OCI-M2 (cell line): ENCODE results near the gene AGBL1.

Experiments
- DNase-seq: peaks from one replicate; lab custom pipeline; 2025; ENCODE audit not compliant: unreplicated experiment; lab: John Stamatoyannopoulos, UW

AGBL1 gene

DNA sequence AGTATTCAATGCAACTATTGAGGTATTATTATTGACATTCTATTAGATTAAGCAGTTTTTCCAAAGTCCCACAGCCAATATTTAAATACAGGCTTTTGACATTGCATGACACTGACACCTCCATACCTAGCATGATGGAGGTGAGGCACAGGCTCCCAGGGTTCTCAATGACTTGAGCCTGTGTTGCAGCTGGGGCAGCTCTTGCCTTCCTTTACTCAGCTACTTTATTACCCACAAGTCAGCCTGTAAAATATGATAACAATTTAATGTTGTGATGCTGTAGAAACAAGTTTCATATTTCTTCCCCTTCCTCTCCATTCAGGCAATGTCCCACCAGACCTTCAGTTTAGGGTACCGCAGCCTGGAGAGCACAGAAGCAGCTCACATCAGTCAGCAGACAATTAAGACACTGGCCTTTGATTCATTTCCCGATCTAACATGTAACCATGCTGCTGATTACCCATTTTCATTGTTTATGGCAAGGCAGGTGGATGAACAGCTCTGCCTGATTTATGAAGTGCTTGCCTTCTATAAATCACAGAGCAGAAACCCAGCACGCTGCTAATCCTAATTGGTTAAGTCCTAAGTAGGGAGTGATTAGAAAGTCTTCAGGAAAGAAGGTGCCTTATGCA, 826.1 kb downstream of the AGBL1 start:
- no peak for DNase-seq

DNA sequence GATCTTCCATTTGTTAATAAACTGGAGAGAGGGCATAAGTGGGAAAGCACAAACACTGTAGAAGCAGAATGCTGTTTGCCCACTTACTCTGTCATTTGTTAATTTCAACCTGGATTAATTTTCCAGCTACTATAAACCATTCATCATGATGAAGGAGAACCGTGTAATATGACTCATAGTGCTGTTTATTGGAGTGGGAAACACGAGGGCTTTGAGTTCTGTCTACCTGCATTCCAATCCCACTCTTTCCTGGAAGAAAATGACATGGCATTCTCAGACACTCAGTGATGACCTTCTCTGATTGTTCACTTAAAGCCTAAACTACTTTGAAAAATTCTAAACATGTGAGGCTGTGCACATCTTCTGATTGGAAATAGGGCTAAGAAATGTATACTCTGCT, 826.7 kb downstream of the AGBL1 start:
- no peak for DNase-seq

DNA sequence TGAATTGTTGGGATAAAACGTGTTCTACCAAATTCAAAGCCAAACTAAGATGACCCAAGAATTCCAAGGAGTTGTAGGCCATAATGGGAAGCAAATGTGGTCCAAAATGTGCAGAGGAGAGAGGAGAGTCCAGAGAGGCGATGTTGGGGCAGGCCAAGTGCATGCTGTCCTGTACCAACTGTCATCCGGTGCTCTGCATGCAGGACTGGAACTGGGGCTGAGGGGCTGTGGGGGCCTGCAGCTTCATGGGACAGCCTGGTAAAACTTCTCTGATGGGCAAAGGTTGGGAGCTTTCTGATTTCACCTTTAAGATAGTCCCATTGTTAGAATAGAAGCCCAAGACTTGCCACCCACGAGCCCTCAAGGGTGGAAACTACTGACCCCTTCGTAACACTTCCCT, 831.4 kb downstream of the AGBL1 start:
- DNase-seq = no peak

DNA sequence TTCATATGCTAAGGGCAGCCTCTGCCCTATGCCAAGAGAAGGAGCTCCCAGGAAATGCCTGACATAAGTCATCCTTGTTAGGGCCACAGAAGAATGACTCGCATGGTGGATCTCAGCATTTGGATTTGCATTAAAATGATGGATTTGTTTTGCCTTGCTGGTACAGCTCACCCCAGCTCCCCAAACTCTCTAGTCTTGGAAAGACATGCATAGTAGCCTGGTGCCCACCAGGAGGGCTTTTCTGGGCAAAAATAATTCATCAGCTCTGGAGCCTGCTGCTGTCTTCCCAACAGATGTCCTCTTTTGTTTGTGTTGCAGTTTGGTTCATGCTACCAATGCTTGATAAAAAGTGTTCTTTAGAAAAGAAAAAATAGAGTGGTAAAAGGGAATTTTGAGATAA, 833.0 kb downstream of the AGBL1 start:
- DNase-seq = no peak

DNA sequence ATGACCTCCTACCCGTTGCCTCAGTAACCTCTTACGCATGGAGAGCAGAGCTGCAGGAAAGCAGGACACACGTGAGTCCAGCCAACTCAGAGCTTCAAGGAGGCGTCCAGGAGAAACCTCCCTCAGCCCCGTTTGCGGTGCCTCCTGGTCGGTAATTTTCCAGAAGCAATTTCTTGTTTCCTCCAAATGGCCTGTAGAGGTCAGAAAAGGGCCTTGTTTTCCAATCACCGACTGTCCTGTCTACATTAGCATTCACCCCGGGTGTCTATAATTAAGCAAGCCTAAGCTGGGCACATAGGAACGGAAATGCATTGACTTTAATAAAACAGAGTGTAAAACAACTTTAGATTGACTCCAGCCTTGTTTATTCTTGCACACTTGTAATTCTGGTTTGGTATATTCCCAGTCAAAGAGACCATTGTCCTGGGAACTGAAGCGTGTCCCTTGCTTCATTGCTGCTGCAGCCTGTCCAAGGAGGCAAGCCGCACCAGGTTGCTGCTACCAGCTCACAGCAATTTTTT, 836.2 kb downstream of the AGBL1 start:
- no peak for DNase-seq

DNA sequence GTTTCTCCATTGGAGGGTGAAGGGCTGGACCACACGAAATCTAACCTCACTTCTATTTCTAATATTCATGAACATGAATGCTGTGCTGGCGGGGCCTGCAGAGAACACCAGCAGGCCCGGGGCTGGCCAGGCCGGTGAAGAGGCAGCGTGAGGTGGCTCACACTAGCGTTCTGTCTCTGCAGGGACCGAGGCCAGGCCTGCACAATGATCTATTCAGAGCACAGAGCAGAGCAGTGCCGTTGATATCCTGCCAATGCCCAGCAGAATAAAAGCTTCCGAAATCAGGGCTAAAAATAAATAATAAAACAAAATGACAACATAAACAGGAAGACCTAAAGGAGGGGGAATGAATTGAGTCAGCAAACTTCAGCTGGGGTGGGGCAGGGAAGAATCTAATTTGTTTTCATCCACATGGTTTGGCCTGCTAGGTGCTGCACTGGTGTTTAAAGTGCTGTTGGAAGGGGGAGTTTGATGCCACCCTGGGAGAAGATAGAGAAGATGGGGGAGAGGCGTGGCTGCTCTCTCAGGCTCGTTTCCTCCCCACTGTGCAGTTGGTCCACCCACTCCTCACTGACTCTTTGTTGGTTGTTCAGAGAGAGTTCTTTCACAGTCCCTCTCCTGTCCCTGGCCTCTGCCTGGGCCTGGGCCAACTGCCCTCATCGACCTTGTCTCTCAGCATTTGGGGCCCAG, 837.1 kb downstream of the AGBL1 start:
- no peak for DNase-seq

DNA sequence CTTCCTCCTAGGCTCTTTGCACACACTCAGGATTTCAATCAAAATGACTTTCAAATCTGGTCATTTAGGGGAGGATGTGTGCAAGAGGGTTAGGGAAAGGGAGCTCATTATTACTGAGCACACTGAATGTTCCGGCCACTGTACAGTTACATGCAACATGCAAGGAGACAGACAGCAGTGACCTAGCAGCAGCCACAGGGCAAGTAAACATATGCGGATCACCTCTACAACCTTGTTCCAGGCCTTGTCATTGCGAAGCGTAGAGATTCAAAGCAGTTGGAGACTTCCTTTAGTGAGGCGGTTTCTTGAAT, 837.6 kb downstream of the AGBL1 start:
- no peak for DNase-seq

DNA sequence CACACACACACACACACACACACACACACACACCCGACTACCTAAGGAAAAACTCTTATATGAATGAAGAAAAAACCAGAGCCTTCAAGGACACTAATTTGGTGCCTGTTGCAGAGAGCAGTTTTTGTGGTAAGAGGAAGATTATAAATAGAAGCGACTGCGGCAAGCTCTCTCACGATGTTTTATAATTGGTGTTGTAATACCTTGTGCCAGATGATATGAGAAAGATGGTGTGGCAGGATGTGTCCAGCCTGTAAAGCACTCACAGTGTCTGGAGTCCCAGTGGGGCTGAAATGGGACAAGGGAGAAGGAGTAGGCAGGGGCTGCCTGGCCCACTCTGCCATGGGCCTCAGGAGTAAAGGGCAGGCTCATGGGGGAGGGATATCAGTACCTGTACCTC, 839.9 kb downstream of the AGBL1 start:
- no peak for DNase-seq

DNA sequence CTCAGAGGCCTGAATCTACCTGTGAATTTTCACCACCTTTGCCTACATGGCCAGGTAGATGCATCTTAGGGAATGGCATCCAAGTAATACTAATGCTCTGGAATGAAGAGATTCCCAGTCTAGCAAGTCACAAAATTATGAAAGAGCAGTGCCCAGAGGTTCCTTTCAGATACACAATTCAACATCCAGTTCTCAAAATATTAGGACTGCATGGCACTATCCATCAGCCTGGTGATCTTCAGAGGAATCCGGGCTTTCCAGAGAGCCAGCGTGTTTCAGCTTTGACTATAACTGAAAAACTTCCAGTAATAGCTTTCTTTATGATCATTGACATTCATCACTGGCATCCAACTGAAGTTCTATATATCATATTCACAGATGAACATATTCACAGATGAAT, 849.8 kb downstream of the AGBL1 start:
- DNase-seq = no peak

DNA sequence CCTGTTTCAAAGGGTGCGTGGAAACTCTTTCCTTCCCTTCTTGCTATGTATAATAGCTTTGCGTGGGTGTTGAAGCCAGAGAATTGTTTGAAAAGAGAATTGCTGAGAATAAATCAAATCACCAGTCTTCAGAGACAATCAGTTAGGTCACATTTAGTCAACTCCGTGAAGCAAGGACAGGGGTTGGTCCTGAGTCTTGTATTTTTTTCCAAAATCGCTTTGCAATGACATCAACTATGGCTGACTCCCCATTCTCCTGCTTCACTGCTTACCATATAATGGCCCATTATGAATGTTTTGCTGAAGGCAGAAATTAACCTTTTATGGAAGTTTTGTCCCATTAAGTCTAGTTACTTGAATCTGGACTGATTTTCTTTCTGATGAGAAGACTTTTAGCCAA, 852.8 kb downstream of the AGBL1 start:
- DNase-seq = no peak

DNA sequence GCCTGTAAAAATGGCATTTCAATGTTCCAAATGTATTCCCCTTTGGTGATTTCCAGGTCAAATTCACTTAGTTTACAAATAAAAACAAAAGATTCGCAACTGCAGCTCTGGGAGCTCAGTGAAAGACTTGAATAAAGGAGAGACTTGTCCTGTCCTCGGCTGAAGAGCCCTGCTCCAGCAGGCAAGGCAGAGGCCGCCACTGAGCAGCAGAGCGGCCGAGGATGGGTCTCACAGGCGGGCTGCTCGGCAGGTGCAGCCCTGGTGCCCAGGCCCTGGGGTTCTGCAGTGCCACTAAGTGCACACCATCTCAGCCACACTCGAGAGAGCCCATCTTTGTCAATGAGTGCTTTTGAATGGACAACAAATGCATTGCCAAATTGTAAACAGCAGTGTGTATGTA, 856.2 kb downstream of the AGBL1 start:
- no peak for DNase-seq

DNA sequence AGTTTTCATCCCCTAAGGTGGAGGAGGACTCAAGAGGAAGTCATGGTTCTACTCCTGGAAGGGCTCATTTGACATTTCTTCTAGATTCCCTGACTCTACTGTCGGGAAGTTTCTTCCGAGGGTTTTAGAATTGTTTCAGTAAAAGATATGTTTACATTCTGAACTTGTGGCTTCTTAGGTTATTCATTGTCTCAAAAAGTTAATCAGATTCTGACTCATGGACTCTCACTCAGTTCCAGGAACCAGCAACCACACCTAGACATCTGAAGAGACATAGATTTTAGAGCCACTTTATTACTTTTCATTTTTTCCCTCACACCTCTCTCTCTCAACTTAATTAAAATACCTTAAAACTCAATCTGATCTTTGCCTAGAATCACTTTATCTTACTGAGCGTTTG, 862.6 kb downstream of the AGBL1 start:
- DNase-seq = no peak

DNA sequence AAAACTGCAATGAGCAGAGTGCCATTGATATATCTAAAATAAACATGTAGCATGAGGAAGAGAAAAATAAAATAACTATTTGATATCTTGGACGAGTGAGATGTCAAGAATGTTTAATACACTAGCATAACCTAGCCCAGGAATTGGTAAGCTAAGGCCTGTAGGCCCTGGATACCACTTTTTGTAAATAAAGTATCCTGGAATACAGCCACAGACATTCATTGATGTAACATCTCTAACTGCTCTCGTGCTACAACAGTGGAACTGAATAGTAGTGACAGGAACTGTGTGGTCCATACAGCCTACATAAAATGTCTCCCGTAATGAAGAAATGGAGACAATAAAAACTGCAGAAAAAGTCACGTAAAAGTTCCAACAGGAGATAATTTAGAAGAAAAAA, 869.0 kb downstream of the AGBL1 start:
- DNase-seq = no peak

DNA sequence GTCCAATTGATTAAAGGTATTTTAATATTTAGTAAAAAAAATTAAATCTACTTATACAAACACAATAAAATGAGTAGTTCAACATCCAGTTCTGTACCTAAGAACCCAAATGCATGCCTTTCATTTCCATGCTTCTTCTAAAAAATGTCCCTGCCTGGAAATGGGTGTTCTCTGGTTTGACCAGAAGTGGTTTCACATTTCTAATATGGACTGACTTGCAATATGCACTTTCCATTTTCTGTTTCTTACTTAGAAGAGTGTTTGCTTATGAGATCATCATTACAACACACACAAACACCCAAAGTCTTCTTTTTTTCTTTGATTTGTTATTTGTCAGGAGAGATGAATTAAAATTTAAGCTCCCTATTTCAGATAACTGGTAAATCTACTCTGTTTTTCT, 879.6 kb downstream of the AGBL1 start:
- no peak for DNase-seq

DNA sequence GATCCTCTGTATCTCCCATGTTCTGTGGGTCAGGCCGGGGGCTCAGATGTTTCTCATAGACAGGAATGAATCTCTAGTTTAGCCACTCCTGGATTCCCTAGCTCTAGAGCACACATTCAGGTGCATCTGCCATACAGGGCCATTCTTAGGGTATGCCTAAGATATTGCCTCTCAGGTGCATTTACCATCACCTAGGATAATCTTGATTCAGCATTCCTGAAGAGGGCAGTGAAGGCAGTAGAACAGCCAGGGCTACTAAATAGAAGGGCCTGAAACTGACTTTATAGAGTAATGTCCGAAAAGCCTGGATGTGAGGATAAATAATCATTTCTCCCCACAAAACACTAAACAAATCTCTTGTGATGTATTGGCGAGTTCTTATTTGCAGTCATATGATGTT, 882.0 kb downstream of the AGBL1 start:
- DNase-seq = no peak

DNA sequence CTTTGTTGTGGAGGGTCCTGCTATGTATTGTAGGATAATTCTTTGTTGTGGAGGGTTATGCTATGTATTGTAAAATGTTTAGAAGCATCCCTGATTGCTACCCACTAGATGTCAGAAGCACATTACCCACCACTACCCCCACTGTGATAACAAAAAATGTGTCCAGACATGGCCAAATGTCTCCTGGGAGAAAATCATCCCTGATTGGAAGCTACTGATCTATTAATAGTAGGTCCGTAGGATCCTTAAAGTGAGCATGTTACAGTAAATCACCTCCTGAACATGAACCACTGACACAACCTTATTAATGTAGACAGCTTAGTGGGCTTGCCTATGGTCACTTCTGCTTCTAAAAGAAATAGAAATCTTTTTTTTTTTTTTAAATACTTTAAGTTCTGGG, 884.6 kb downstream of the AGBL1 start:
- DNase-seq = no peak

DNA sequence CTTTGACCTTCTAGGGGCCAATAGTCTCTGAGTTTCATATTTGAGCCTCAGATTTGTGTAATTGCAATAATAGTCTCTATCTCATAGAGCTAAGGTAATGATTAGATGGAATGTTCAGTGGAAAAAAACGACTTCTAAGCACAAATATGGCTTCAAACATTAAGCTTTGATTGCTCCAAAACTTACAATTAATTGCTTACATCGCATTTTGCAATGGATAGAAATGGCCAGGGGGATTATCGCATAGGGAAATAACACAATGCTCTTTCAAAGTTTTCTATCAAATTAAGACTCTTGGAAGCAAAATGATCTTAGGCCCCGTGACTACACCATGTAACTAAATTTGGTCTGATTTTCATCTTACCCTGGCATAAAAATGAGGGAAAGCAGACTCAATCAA, 888.6 kb downstream of the AGBL1 start:
- DNase-seq = no peak

DNA sequence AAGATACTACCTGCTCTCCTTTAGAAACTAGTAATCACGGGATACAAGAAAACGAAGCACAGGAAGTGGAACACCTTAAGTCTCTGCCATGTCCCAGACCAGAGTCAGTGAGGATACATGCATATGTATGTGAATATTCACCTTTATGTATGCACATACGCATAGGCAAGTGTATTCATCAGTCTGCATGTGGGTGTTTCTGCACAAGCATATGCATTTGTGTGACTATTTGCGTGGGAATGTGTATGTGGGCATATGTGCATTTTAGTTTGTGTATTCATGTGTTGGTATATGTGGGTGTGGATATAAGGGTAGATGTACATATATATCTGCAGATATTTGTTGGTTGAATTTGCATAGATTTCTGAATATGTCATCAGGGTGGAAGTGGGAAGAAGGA, 889.7 kb downstream of the AGBL1 start:
- DNase-seq = no peak

DNA sequence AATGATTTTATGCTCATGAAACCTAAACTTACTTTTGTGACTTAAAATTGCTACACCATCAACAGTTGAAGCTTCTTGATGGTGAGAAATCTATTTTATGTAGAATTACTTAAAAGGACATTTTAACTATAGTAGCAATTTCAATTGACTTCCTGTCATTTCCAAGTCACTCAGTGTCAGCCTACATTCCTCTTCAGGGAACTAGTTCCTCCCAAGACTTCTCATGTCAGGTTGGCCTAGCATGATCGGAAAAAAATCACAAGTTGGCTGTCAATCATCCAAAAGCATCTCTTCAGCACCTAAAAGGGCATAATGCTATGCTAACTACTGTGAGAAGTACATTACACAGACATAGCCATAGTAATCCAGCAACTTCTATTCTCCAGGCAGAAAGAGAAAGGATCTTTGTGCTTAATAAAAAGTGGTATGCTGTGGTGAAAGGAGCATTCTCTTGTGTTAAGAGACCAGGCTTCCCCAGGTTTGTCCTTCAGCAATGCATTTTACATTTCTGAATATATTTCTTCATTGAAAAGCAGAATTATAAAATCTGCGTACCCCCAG, 893.7 kb downstream of the AGBL1 start:
- no peak for DNase-seq

DNA sequence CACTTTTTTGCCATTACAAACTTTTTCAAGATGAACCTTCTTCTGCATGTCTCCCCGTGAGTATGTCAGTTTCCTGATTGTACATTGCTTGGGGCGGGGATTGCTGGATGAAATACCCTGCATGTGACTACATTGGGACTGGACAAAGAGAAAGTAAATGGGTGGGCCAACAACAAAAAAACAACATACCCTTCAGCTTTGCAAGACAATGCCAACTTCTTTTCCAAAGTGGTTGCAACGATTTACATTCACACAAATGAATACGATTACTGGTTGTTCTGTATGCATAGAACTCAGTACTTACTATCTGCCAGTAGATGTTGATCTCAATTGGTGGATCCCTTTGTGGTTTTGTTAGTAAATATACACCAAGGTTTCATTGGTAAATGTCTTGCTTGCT, 908.4 kb downstream of the AGBL1 start:
- DNase-seq = no peak

DNA sequence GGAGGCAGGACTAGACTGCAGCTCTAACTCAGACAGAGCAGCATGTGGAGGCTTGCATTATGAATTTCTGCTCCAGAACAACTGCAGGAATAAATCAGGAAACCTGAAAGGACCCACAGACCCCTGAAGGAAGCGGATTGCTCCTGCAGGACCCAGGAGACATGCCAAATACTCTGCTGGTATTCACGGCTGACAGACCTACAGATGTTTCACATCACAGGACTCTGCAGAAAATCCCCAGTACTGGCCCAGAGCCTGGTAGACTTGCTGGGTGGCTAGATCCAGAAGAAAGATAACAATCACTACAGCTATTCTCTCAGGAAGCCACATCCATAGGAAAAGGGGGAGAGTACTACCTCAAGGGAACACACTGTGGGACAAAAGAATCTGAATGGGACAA, 942.1 kb downstream of the AGBL1 start:
- DNase-seq = no peak

DNA sequence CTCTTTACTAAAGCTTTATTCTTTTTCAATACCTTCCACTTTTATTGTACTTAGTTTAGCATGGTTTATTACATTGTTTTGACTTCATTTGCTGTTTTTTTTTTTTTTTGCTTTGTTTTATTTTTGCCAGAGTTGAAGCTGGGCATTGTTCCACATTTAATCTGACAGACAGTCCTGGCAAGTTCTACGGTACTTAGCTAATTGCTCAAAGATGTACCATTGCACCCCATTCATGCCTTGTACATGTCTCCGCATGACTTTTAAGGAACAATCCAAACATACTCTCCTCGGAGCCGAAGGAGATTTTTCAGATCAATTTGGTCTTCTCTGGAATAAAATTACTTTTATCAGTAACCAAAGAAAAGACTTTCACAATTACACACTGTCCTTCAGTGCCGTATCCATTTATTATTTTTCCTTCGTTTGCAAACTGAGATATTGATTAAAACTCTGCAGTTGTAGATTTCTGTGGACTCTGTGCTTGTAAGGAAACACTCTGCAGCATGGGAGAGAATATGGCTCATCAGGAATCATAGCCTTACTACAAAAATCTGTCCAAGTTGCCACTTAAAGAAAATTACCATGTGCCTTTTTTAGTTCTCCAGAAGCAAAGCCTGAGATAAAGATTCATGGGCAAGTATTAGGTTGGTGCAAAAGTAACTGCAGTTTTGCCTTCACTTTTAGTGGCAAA, 952.0 kb downstream of the AGBL1 start:
- DNase-seq = no peak
